ENCODE results near the gene MMP27. TPM values are rescaled to one million over a fixed set of nuclear protein-coding genes. Genes with fewer than 3 reads are reported as not detected.

Gene MMP27
- total RNA-seq, 4 donors from 2014 or later, result not detected

GRCh38 chr11:102664001-102664752 is 41.4 kb downstream of the MMP27 start:
- Histone ChIP-seq H3K4me3 (no peak overlapping the region), H3K27me3 (no peaks in the 10 kb centered on the region), H3K27ac (no peak overlapping the region), H3K9me3 (no peaks in the 10 kb centered on the region), H3K4me1 (no peaks in the 10 kb centered on the region), H3K36me3 (no peaks in the 10 kb centered on the region)
- TF ChIP-seq CTCF (IDR thresholded peaks at IDR 0.05) (no peak), EP300 (IDR thresholded peaks at IDR 0.05) (no peak), POLR2A (IDR thresholded peaks at IDR 0.05) (no peak), POLR2AphosphoS5 (IDR thresholded peaks at IDR 0.05) (no peak)
- ATAC-seq, result no peak
- WGBS, 2 donors (ENCODE audit: low coverage in 1 of 2), result 79 to 91% methylated on average over 7 to 11 of the region's 13 CpGs

DNA sequence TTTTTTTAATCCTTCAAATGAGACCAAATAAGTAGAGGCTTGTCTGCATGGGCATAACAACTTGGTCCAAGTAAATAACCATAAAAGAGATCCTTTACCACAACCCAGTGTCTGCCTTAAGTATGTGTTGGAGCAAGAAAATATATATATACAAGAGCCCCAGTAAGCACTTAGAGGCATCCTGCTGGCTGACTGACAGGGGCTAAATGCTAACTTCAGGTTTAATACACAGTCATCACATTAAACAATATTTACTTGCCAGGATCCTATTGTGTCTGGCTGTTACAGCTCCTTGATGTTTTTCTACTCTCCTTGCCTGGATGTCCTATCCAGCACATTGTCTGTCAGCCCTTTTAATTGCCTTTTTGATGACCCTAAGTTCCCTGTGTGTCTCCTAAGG is 43.0 kb downstream of the MMP27 start:
- no peaks in the 10 kb centered on the region for H3K4me1 ChIP-seq
- no peak overlapping the region for H3K27ac ChIP-seq
- no peak for TF ChIP-seq POLR2A (IDR thresholded peaks at IDR 0.05)
- H3K27me3 ChIP-seq, result no peaks in the 10 kb centered on the region
- ATAC-seq, result no peak
- H3K9me3 ChIP-seq, result no peaks in the 10 kb centered on the region
- no peak overlapping the region for H3K4me3 ChIP-seq
- H3K36me3 ChIP-seq, result no peaks in the 10 kb centered on the region

- H3K4me1 ChIP-seq, result no peaks in the 10 kb centered on the region
- no peaks in the 10 kb centered on the region for H3K36me3 ChIP-seq
- TF ChIP-seq CTCF (IDR thresholded peaks at IDR 0.05), result no peak
- TF ChIP-seq POLR2A (IDR thresholded peaks at IDR 0.05), result no peak
- no peak for TF ChIP-seq POLR2AphosphoS5 (IDR thresholded peaks at IDR 0.05)
- no peak for TF ChIP-seq EP300 (IDR thresholded peaks at IDR 0.05)
- no peaks in the 10 kb centered on the region for H3K9me3 ChIP-seq
- WGBS, 2 donors (ENCODE audit: low coverage in 1 of 2), result 84 to 90% methylated on average over 2 to 4 of the region's 4 CpGs
- H3K27ac ChIP-seq, result no peak overlapping the region
- ATAC-seq, result no peak
- H3K27me3 ChIP-seq, result no peaks in the 10 kb centered on the region
- H3K4me3 ChIP-seq, result no peak overlapping the region
Observed at GRCh38 chr11:102661040-102661439, 44.5 kb downstream of the MMP27 start.

GRCh38 chr11:102656528-102656927 is 49.0 kb downstream of the MMP27 start:
- ATAC-seq, result no peak
- WGBS, 2 donors (ENCODE audit: low coverage in 1 of 2), result 50 to 67% methylated on average over 1 of the region's 1 CpG
- TF ChIP-seq EP300 (IDR thresholded peaks at IDR 0.05) (no peak), CTCF (IDR thresholded peaks at IDR 0.05) (no peak), POLR2A (IDR thresholded peaks at IDR 0.05) (no peak), POLR2AphosphoS5 (IDR thresholded peaks at IDR 0.05) (no peak)

DNA sequence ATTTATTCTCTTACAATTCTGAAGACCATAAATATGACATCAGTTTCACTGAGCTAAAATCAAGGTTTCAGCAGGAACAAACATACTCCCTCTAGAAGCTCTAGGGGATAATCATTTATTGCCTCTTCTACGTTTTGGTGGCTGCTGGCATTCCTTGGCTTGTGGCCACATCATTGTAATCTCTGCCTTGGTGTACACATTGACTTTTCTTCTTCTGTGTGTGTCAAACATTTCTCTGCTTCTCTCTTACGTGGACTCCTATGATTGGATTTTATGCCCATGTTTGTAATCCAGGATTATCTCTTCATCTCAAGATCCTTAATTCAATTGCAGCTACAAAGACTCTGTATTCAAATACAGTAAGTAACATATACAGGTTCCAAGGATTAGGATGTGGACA is 50.0 kb downstream of the MMP27 start:
- Histone ChIP-seq H3K4me3 (no peak overlapping the region), H3K36me3 (no peaks in the 10 kb centered on the region), H3K27me3 (no peaks in the 10 kb centered on the region), H3K27ac (no peak overlapping the region), H3K9me3 (no peaks in the 10 kb centered on the region), H3K4me1 (no peaks in the 10 kb centered on the region)
- ATAC-seq, result no peak
- no peak for TF ChIP-seq POLR2AphosphoS5 (IDR thresholded peaks at IDR 0.05)
- no peak for TF ChIP-seq CTCF (IDR thresholded peaks at IDR 0.05)
- TF ChIP-seq EP300 (IDR thresholded peaks at IDR 0.05), result no peak
- no peak for TF ChIP-seq POLR2A (IDR thresholded peaks at IDR 0.05)
- 73 to 78% methylated on average over 2 of the region's 2 CpGs for WGBS, 2 donors (ENCODE audit: low coverage in 1 of 2)

More at GRCh38 chr11:102656528-102656927, 49.0 kb downstream of the MMP27 start:
- Histone ChIP-seq H3K4me3 (no peak overlapping the region), H3K36me3 (no peaks in the 10 kb centered on the region), H3K27me3 (no peaks in the 10 kb centered on the region), H3K9me3 (no peaks in the 10 kb centered on the region), H3K27ac (no peak overlapping the region), H3K4me1 (no peaks in the 10 kb centered on the region)

All from gastroesophageal sphincter (tissue), 4 donors.